PC-9 (cell line): ENCODE data around the gene PI4KA. TPM values are rescaled to one million over a fixed set of nuclear protein-coding genes. Genes with fewer than 3 reads are reported as not detected.

Source experiments
- BruUV-seq: library from RNA; stranded (reverse); fragments of 400-500 nt; replicated peaks from 2 replicates; lab custom pipeline; 2021; lab: Mats Ljungman, UMichigan
- CTCF ChIA-PET: fragments of 300-600 bp; sonication (Branson Sonifier 250); formaldehyde crosslinking; loops from one replicate; lab custom pipeline; 2022; ENCODE audit warnings: antibody characterized with exemption; lab: Charles Lee
- POLR2A ChIA-PET: fragments of 300-600 bp; sonication (Branson Sonifier 250); formaldehyde crosslinking; loops from one replicate; lab custom pipeline; 2022; ENCODE audit warnings: antibody characterized with exemption; ENCODE audit not compliant: unreplicated experiment; lab: Charles Lee
- DNase-seq, 2 experiments: peaks; one replicate each; pipeline versions ENCODE4 v3.0.0 to v3.0.0-alpha.2; 2015 to 2022; ENCODE audit warnings: mixed read lengths in 1 of 2
- H2AFZ ChIP-seq: fragments of 200-600 bp; sonication (generic); 2 replicates; pipeline ENCODE4 v1.8.1; 2017; ENCODE audit warnings: antibody characterized with exemption
- H3F3A ChIP-seq: fragments of 200-600 bp; sonication (generic); 2 replicates; pipeline ENCODE4 v1.8.1; 2017; ENCODE audit warnings: antibody characterized with exemption, mild to moderate bottlenecking, low read depth; ENCODE audit not compliant: insufficient read depth
- H3K27ac ChIP-seq: fragments of 200-600 bp; sonication (generic); 2 replicates; pipeline ENCODE4 v1.6.1; 2016; ENCODE audit warnings: mixed run types
- H3K27me3 ChIP-seq: fragments of 200-600 bp; sonication (generic); 2 replicates; pipeline ENCODE4 v1.6.1; 2016; ENCODE audit warnings: low read depth, mixed run types; ENCODE audit not compliant: insufficient read depth
- H3K36me3 ChIP-seq: fragments of 200-600 bp; sonication (generic); 2 replicates; pipeline ENCODE4 v1.6.1; 2016; ENCODE audit warnings: low read depth, mixed run types
- H3K4me1 ChIP-seq: fragments of 200-600 bp; sonication (generic); replicated peaks from 2 replicates; pipeline ENCODE4 v1.6.1; 2016; ENCODE audit warnings: mixed run types; ENCODE audit not compliant: insufficient read depth
- H3K4me2 ChIP-seq: fragments of 200-600 bp; sonication (generic); 2 replicates; pipeline ENCODE4 v1.6.1; 2017; ENCODE audit warnings: mixed run types
- H3K4me3 ChIP-seq: fragments of 200-600 bp; sonication (generic); 2 replicates; pipeline ENCODE4 v1.6.1; 2016; ENCODE audit warnings: mixed run types
- H3K79me2 ChIP-seq: fragments of 200-600 bp; sonication (generic); 2 replicates; pipeline ENCODE4 v1.6.1; 2017; ENCODE audit warnings: low read depth, mixed run types
- H3K9me2 ChIP-seq: fragments of 200-600 bp; sonication (generic); 2 replicates; pipeline ENCODE4 v1.8.1; 2017; ENCODE audit warnings: mild to moderate bottlenecking; ENCODE audit not compliant: insufficient read depth
- H3K9me3 ChIP-seq: fragments of 200-600 bp; sonication (generic); 2 replicates; pipeline ENCODE4 v1.8.1; 2016; ENCODE audit warnings: low read depth; ENCODE audit not compliant: insufficient read depth
- H4K20me1 ChIP-seq: fragments of 200-600 bp; sonication (generic); 2 replicates; pipeline ENCODE4 v1.8.1; 2017; ENCODE audit not compliant: insufficient read depth
- EZH2 ChIP-seq: fragments of 200-600 bp; sonication (generic); IDR thresholded peaks from 2 replicates; pipeline ENCODE4 v1.8.0; 2017; ENCODE audit warnings: antibody characterized with exemption, low read depth
- intact Hi-C: fragments of 100-400 bp; cut with micrococcal nuclease; formaldehyde crosslinking; loops from one replicate; pipeline ENCODE4 v1.10.0; 2022; ENCODE audit not compliant: unreplicated experiment
- total RNA-seq: library from RNA; stranded (reverse); gene quantifications from 2 replicates; pipeline ENCODE4 v1.2.3, GENCODE V29; 2021
- TF ChIP-seq, protein P1 (sequence below): fragments of 200-600 bp; sonication (generic); conservative IDR thresholded peaks from 2 replicates; pipeline ENCODE4 v1.6.1; 2017; ENCODE audit warnings: mixed run types, antibody characterized with exemption, mild to moderate bottlenecking, moderate library complexity

The PI4KA gene
- total RNA-seq, 1 experiment from 2014 or later: 27.9 TPM

DNA sequence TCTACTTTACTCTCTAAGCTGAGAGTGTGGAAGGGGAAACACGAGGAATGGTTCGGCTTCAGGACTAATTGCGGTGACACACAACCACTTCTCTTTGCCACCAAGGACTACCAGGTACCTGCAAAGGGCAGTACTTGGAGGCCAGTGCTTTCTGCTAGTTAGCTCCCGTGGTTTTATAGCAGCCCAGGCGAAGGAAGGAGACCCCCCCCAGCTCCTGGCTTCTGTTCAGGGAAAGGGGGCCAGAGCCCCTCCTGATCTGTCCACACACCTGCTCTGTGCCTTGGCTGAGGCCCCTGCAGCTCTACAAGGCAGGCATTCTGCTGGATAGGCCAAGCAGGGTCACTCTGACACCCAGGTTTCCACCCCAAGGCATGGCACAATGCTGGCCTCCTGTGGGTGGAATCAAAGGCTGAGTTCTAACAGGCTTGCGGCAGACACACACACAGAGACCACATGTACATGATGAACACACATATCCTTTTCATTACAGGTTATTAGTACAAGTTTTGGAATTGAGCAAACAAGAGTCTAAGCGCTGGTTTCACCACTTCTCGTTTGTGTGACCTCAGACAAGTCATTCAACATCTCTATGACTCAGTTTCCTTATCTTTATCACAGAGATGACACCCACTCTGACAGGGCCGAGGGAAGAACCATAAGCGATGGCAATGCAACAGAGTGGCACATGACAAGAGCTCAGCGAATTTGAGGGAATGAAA lies 77.2 kb downstream of the PI4KA start:
- peaks cover 28% of the 10 kb centered on the region for H3F3A ChIP-seq
- ChIA-PET CTCF (interaction anchor here (0.6 kb wide), 1 partner anchor 58 kb away, joined by 3 read pairs; no protein-coding TSS in a partner anchor), POLR2A (no interaction called here)
- no peaks in the 10 kb centered on the region for H3K27me3 ChIP-seq
- peaks cover 55% of the 10 kb centered on the region for H3K4me1 ChIP-seq
- no peak for TF ChIP-seq EZH2
- TF ChIP-seq, protein P1, sequence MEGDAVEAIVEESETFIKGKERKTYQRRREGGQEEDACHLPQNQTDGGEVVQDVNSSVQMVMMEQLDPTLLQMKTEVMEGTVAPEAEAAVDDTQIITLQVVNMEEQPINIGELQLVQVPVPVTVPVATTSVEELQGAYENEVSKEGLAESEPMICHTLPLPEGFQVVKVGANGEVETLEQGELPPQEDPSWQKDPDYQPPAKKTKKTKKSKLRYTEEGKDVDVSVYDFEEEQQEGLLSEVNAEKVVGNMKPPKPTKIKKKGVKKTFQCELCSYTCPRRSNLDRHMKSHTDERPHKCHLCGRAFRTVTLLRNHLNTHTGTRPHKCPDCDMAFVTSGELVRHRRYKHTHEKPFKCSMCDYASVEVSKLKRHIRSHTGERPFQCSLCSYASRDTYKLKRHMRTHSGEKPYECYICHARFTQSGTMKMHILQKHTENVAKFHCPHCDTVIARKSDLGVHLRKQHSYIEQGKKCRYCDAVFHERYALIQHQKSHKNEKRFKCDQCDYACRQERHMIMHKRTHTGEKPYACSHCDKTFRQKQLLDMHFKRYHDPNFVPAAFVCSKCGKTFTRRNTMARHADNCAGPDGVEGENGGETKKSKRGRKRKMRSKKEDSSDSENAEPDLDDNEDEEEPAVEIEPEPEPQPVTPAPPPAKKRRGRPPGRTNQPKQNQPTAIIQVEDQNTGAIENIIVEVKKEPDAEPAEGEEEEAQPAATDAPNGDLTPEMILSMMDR: no peak
- BruUV-seq: no TSS peak
- H3K9me2 ChIP-seq: no peaks in the 10 kb centered on the region
- DNase-seq: no peak
- H3K9me3 ChIP-seq: no peaks in the 10 kb centered on the region
- intact Hi-C loops: no loop called here
- H3K36me3 ChIP-seq: no peaks in the 10 kb centered on the region
- no peak overlapping the region; the same call in 1 of the 2 replicates for H3K4me2 ChIP-seq
- no peak overlapping the region for H3K4me3 ChIP-seq
- no peak overlapping the region for H2AFZ ChIP-seq
- no peaks in the 10 kb centered on the region for H4K20me1 ChIP-seq
- H3K27ac ChIP-seq: no peak overlapping the region
- no peaks in the 10 kb centered on the region for H3K79me2 ChIP-seq

DNA sequence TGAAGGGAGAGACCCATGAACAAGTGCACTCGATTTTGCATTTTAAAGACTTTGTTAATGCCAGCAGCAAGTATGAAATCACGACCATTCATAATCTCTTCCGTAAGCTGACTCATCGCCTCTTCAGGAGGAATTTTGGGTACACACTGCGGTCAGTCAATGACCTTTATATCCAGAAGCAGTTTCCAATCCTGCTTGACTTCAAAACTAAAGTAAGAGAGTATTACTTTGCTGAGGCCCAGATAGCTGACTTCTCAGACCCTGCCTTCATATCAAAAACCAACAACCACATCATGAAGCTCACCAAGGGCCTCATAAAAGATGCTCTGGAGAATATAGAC lies 78.8 kb downstream of the PI4KA start:
- intact Hi-C loops: no loop called here
- Histone ChIP-seq H3F3A (peaks cover 28% of the 10 kb centered on the region), H3K4me1 (peaks cover 55% of the 10 kb centered on the region), H3K4me2 (peak overlapping the region; percentile 77), H2AFZ (no peak overlapping the region), H3K9me3 (no peaks in the 10 kb centered on the region), H3K79me2 (no peaks in the 10 kb centered on the region), H3K9me2 (no peaks in the 10 kb centered on the region), H3K4me3 (no peak overlapping the region), H3K27ac (peak overlapping the region; percentile 62; the same call in 1 of the 2 replicates), H3K36me3 (no peaks in the 10 kb centered on the region), H3K27me3 (no peaks in the 10 kb centered on the region), H4K20me1 (no peaks in the 10 kb centered on the region)
- no peak for TF ChIP-seq EZH2
- TF ChIP-seq, protein P1: no peak
- peak; percentile 7 to 84 for DNase-seq
- POLR2A ChIA-PET: no interaction called here
- no TSS peak for BruUV-seq
- CTCF ChIA-PET: interaction anchor here (0.6 kb wide), 1 partner anchor 24 kb away, joined by 5 read pairs; no protein-coding TSS in a partner anchor

DNA sequence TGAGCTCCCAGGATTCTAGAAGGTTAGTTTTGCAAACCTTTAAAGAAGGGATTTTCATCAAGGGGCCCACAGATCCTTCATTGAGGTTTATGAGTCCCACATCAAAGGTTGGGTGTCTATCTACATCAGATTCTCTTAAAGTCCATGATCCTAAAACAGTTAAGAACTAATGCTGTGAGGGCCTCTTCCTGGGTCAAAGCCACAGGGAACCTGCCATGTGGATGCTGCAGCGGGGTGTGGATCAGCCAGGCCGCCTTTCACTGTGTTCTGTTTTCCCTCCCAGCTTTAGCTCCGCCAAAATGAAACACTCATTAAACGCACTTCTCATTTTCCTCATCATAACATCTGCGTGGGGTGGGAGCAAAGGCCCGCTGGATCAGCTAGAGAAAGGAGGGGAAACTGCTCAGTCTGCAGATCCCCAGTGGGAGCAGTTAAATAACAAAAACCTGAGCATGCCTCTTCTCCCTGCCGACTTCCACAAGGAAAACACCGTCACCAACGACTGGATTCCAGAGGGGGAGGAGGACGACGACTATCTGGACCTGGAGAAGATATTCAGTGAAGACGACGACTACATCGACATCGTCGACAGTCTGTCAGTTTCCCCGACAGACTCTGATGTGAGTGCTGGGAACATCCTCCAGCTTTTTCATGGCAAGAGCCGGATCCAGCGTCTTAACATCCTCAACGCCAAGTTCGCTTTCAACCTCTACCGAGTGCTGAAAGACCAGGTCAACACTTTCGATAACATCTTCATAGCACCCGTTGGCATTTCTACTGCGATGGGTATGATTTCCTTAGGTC lies 79.4 kb downstream of the PI4KA start:
- no peaks in the 10 kb centered on the region for H3K36me3 ChIP-seq
- H3K9me3 ChIP-seq: no peaks in the 10 kb centered on the region
- peaks cover 28% of the 10 kb centered on the region for H3F3A ChIP-seq
- peak overlapping the region; percentile 40; the same call in 1 of the 2 replicates for H3K27ac ChIP-seq
- no peak overlapping the region for H2AFZ ChIP-seq
- intact Hi-C loops: no loop called here
- no peak for TF ChIP-seq EZH2
- TF ChIP-seq, protein P1: no peak
- peaks cover 55% of the 10 kb centered on the region for H3K4me1 ChIP-seq
- H3K4me3 ChIP-seq: no peak overlapping the region
- no TSS peak for BruUV-seq
- no peaks in the 10 kb centered on the region for H3K9me2 ChIP-seq
- no peak for DNase-seq
- CTCF ChIA-PET: interaction anchor here (0.6 kb wide), 1 partner anchor 266 kb away, joined by 3 read pairs; no protein-coding TSS in a partner anchor
- no peaks in the 10 kb centered on the region for H4K20me1 ChIP-seq
- no peaks in the 10 kb centered on the region for H3K27me3 ChIP-seq
- POLR2A ChIA-PET: no interaction called here
- no peaks in the 10 kb centered on the region for H3K79me2 ChIP-seq
- peak overlapping the region; percentile 77 for H3K4me2 ChIP-seq
